ENCODE measurements around the gene ACP4.

GRCh38 chr19:50832666-50833065, 42.5 kb downstream of the ACP4 start:
- TF ChIP-seq CTCF (IDR thresholded peaks at IDR 0.05 in 4 of 5, conservative IDR thresholded peaks at IDR 0.05 in 1 of 5), result no peak
- TF ChIP-seq POLR2A (IDR thresholded peaks at IDR 0.05), result no peak
